Measurements from ENCODE around the gene COLGALT1.

COLGALT1 gene

GRCh38 chr19:17605117-17605516 is 49.7 kb downstream of the COLGALT1 start:
- H3K4me3 ChIP-seq (replicated peaks; ENCODE audit: insufficient read depth, low read length): no peak overlapping the region

GRCh38 chr19:17605761-17606589 is 50.5 kb downstream of the COLGALT1 start:
- Histone ChIP-seq H3K4me3 (replicated peaks; ENCODE audit: insufficient read depth, low read length) (peak overlapping the region; percentile 45), H3K27ac (replicated peaks) (0 out of 2 replicates have a peak overlapping the region, but pooled peaks have one; percentile 29), H3K27me3 (ENCODE audit: insufficient read depth, poor library complexity, severe bottlenecking) (no peaks in the 10 kb centered on the region)
- peak; percentile 87 to 88 for DNase-seq (ENCODE audit: low read depth in 1 of 2, low spot score in 1 of 2)
- peak; percentile 72 for TF ChIP-seq POLR2AphosphoS5 (IDR thresholded peaks at IDR 0.05; ENCODE audit: low read depth)
- TF ChIP-seq SPI1 (IDR thresholded peaks at IDR 0.05; ENCODE audit: borderline replicate concordance, low read depth): no peak
- peak; percentile 69 for TF ChIP-seq CTCF (IDR thresholded peaks at IDR 0.05; ENCODE audit: insufficient read depth, low read length)
- TF ChIP-seq GABPA (IDR thresholded peaks at IDR 0.05; ENCODE audit: low read depth): no peak

More at GRCh38 chr19:17605117-17605516, 49.7 kb downstream of the COLGALT1 start:
- TF ChIP-seq REST (IDR thresholded peaks at IDR 0.05; ENCODE audit: insufficient replicate concordance, low read depth): no peak
- no peak for TF ChIP-seq GABPA (IDR thresholded peaks at IDR 0.05; ENCODE audit: low read depth)
- no peak for TF ChIP-seq CTCF (IDR thresholded peaks at IDR 0.05; ENCODE audit: insufficient read depth, low read length)
- no peak for TF ChIP-seq SPI1 (IDR thresholded peaks at IDR 0.05; ENCODE audit: borderline replicate concordance, low read depth)
- TF ChIP-seq POLR2AphosphoS5 (IDR thresholded peaks at IDR 0.05; ENCODE audit: low read depth): no peak
- H3K27me3 ChIP-seq (ENCODE audit: insufficient read depth, poor library complexity, severe bottlenecking): peaks cover 3% of the 10 kb centered on the region
- no peak for DNase-seq (ENCODE audit: low read depth in 1 of 2, low spot score in 1 of 2)
- H3K27ac ChIP-seq (replicated peaks): no peak overlapping the region

- H3K4me3 ChIP-seq (replicated peaks; ENCODE audit: insufficient read depth, low read length): peak overlapping the region; percentile 45
Observed at GRCh38 chr19:17606590-17607185, 51.2 kb downstream of the COLGALT1 start.

More at GRCh38 chr19:17606590-17607185, 51.2 kb downstream of the COLGALT1 start:
- DNase-seq (ENCODE audit: low read depth in 1 of 2, low spot score in 1 of 2): no peak
- TF ChIP-seq GABPA (IDR thresholded peaks at IDR 0.05; ENCODE audit: low read depth) (no peak), REST (IDR thresholded peaks at IDR 0.05; ENCODE audit: insufficient replicate concordance, low read depth) (no peak), CTCF (IDR thresholded peaks at IDR 0.05; ENCODE audit: insufficient read depth, low read length) (no peak), POLR2AphosphoS5 (IDR thresholded peaks at IDR 0.05; ENCODE audit: low read depth) (no peak), SPI1 (IDR thresholded peaks at IDR 0.05; ENCODE audit: borderline replicate concordance, low read depth) (no peak)
- H3K27ac ChIP-seq (replicated peaks): no peak overlapping the region
- no peaks in the 10 kb centered on the region for H3K27me3 ChIP-seq (ENCODE audit: insufficient read depth, poor library complexity, severe bottlenecking)

Measured in HL-60 (cell line).